ENCODE measurements around the gene MEIS2.
A peak's percentile ranks its signal among the peaks of the same experiment; 100 is the strongest.

Gene MEIS2

GRCh38 chr15:37106490-37107001 is 6.2 kb upstream of the MEIS2 start:
- no peak overlapping the region for H3K27ac ChIP-seq (replicated peaks)
- H3K4me3 ChIP-seq (replicated peaks; ENCODE audit: insufficient read depth, low read length) = no peak overlapping the region
- DNase-seq (ENCODE audit: low read depth in 1 of 2, low spot score in 1 of 2) = peak in 1 of 2 experiments; percentile 19
- no peak for TF ChIP-seq REST (IDR thresholded peaks at IDR 0.05; ENCODE audit: insufficient replicate concordance, low read depth)
- no peak for TF ChIP-seq POLR2AphosphoS5 (IDR thresholded peaks at IDR 0.05; ENCODE audit: low read depth)
- no peak for TF ChIP-seq GABPA (IDR thresholded peaks at IDR 0.05; ENCODE audit: low read depth)
- no peak for TF ChIP-seq CTCF (IDR thresholded peaks at IDR 0.05; ENCODE audit: insufficient read depth, low read length)
- no peak for TF ChIP-seq SPI1 (IDR thresholded peaks at IDR 0.05; ENCODE audit: borderline replicate concordance, low read depth)
- peaks cover 88% of the 10 kb centered on the region for H3K27me3 ChIP-seq (ENCODE audit: insufficient read depth, poor library complexity, severe bottlenecking)

GRCh38 chr15:37105889-37106288 is 5.5 kb upstream of the MEIS2 start:
- no peak for DNase-seq (ENCODE audit: low read depth in 1 of 2, low spot score in 1 of 2)
- TF ChIP-seq SPI1 (IDR thresholded peaks at IDR 0.05; ENCODE audit: borderline replicate concordance, low read depth) (no peak), REST (IDR thresholded peaks at IDR 0.05; ENCODE audit: insufficient replicate concordance, low read depth) (no peak), CTCF (IDR thresholded peaks at IDR 0.05; ENCODE audit: insufficient read depth, low read length) (no peak), GABPA (IDR thresholded peaks at IDR 0.05; ENCODE audit: low read depth) (no peak), POLR2AphosphoS5 (IDR thresholded peaks at IDR 0.05; ENCODE audit: low read depth) (no peak)
- Histone ChIP-seq H3K27ac (replicated peaks) (no peak overlapping the region), H3K27me3 (ENCODE audit: insufficient read depth, poor library complexity, severe bottlenecking) (peaks cover 84% of the 10 kb centered on the region), H3K4me3 (replicated peaks; ENCODE audit: insufficient read depth, low read length) (no peak overlapping the region)

GRCh38 chr15:37105029-37105428 is 4.7 kb upstream of the MEIS2 start:
- TF ChIP-seq REST (IDR thresholded peaks at IDR 0.05; ENCODE audit: insufficient replicate concordance, low read depth) (no peak), GABPA (IDR thresholded peaks at IDR 0.05; ENCODE audit: low read depth) (no peak), SPI1 (IDR thresholded peaks at IDR 0.05; ENCODE audit: borderline replicate concordance, low read depth) (no peak), POLR2AphosphoS5 (IDR thresholded peaks at IDR 0.05; ENCODE audit: low read depth) (no peak), CTCF (IDR thresholded peaks at IDR 0.05; ENCODE audit: insufficient read depth, low read length) (no peak)
- DNase-seq (ENCODE audit: low read depth in 1 of 2, low spot score in 1 of 2) = no peak
- Histone ChIP-seq H3K27ac (replicated peaks) (no peak overlapping the region), H3K4me3 (replicated peaks; ENCODE audit: insufficient read depth, low read length) (no peak overlapping the region), H3K27me3 (ENCODE audit: insufficient read depth, poor library complexity, severe bottlenecking) (peaks cover 76% of the 10 kb centered on the region)
